Transverse colon (tissue), 4 donors: ENCODE data around the gene NT5DC4. TPM values are rescaled to one million over a fixed set of nuclear protein-coding genes. Genes with fewer than 3 reads are reported as not detected.

Experiments used
- DNase-seq: peaks from one replicate; pipeline ENCODE4 v3.0.0-alpha.2; 2019
- H3K27ac ChIP-seq, 4 donors: fragments of 200-600 bp; sonication (generic); 2 replicates each; pipeline ENCODE4 v1.5.1; 2016 to 2018; ENCODE audit warnings: inconsistent platforms in 4 of 4
- H3K27me3 ChIP-seq: fragments of 200-600 bp; sonication (generic); 2 replicates; pipeline ENCODE4 v1.5.1; 2017; ENCODE audit warnings: inconsistent platforms
- H3K36me3 ChIP-seq, 4 donors: fragments of 200-600 bp; sonication (generic); 2 replicates each; pipeline ENCODE4 v1.5.1; 2017 to 2019; ENCODE audit warnings: inconsistent platforms in 4 of 4
- H3K4me1 ChIP-seq, 4 donors: fragments of 200-600 bp; sonication (generic); 2 replicates each; pipeline ENCODE4 v1.5.1; 2017 to 2020; ENCODE audit warnings: inconsistent platforms in 4 of 4
- H3K4me3 ChIP-seq, 4 donors: fragments of 200-600 bp; sonication (generic); 1 replicate in 1 of 4; 2 replicates in 3 of 4; pipeline versions ENCODE4 v1.5.1 to v1.6.1; 2017 to 2019; ENCODE audit warnings: inconsistent platforms in 4 of 4
- H3K9me3 ChIP-seq, 2 donors: fragments of 200-600 bp; sonication (generic); 2 replicates each; pipeline ENCODE4 v1.5.1; 2017 to 2019; ENCODE audit warnings: inconsistent platforms in 2 of 2
- EP300 ChIP-seq: sonication (generic); formaldehyde crosslinking; IDR thresholded peaks from one replicate; pipeline ENCODE4 v1.6.1; 2017; ENCODE audit warnings: antibody characterized with exemption, low read depth
- POLR2A ChIP-seq: fragments of 450-650 bp; IDR thresholded peaks from one replicate; pipeline ENCODE4 v1.6.1; 2016; ENCODE audit warnings: antibody characterized with exemption, mild to moderate bottlenecking, moderate library complexity
- POLR2AphosphoS5 ChIP-seq, 3 donors: sonication (generic); formaldehyde crosslinking; IDR thresholded peaks; one replicate each; pipeline ENCODE4 v1.6.1; 2016; ENCODE audit warnings: antibody characterized with exemption in 3 of 3
- WGBS, 2 donors: methylation state at CpG; one replicate each; pipeline ENCODE4 v1.1.5; 2018; ENCODE audit warnings: low coverage in 1 of 2; 5-methylcytosine and 5-hydroxymethylcytosine counted together
- in situ Hi-C, 4 donors: fragments of 200-750 bp; cut with MboI; loops; one replicate each; pipeline versions ENCODE4 v1.15.0 to v1.15.1; 2017; ENCODE audit warnings: low sequenced_read_pairs in 3 of 4, low pct_ligation_motif_present in 1 of 4, low pct_unique_long_range_greater_than_20kb in 1 of 4
- intact Hi-C: fragments of 100-400 bp; cut with DNase I; formaldehyde crosslinking; loops from one replicate; pipeline ENCODE4 v1.15.1; 2023; ENCODE audit warnings: low total_unique reads
- total RNA-seq, 4 donors: library from RNA; depleted of rRNA; stranded (reverse); fragments of >200 nt; gene quantifications; one replicate each; pipeline ENCODE4 v1.1.0, GENCODE V29; 2016
- TF ChIP-seq, protein P1 (sequence below), 5 experiments: fragments of 200-600 bp in 3 of 5; fragments of 450-650 bp in 2 of 5; sonication (generic) in 3 of 5; IDR thresholded peaks; 1 replicate in 2 of 5; 2 replicates in 3 of 5; pipeline ENCODE4 v1.5.1; 2016 to 2017; ENCODE audit warnings: antibody characterized with exemption in 5 of 5, inconsistent platforms in 3 of 5, mild to moderate bottlenecking in 2 of 5, moderate library complexity in 1 of 5

The NT5DC4 gene
- total RNA-seq, 4 donors from 2014 or later: not detected

- 33 to 58% methylated on average over 1 to 10 of the region's 11 CpGs for WGBS, 2 donors
- in situ Hi-C loops: loop anchor here in 3 of 4 donors (10.0 to 25.0 kb wide), 4 partner anchors 104 to 241 kb away; partner anchors contain the start of gene TTL (in 1 of the 3)
- TF ChIP-seq POLR2AphosphoS5 (IDR thresholded peaks at IDR 0.05) (no peak), POLR2A (no peak), EP300 (no peak)
- TF ChIP-seq, protein P1, sequence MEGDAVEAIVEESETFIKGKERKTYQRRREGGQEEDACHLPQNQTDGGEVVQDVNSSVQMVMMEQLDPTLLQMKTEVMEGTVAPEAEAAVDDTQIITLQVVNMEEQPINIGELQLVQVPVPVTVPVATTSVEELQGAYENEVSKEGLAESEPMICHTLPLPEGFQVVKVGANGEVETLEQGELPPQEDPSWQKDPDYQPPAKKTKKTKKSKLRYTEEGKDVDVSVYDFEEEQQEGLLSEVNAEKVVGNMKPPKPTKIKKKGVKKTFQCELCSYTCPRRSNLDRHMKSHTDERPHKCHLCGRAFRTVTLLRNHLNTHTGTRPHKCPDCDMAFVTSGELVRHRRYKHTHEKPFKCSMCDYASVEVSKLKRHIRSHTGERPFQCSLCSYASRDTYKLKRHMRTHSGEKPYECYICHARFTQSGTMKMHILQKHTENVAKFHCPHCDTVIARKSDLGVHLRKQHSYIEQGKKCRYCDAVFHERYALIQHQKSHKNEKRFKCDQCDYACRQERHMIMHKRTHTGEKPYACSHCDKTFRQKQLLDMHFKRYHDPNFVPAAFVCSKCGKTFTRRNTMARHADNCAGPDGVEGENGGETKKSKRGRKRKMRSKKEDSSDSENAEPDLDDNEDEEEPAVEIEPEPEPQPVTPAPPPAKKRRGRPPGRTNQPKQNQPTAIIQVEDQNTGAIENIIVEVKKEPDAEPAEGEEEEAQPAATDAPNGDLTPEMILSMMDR (IDR thresholded peaks at IDR 0.05): no peak
Observed at GRCh38 chr2:112728378-112729175, 7.8 kb downstream of the NT5DC4 start.

GRCh38 chr2:112730216-112730615, 9.4 kb downstream of the NT5DC4 start:
- Histone ChIP-seq H3K4me1 (peaks cover 2 to 13% (median 6%) of the 10 kb centered on the region in 4 donors), H3K9me3 (no peaks in the 10 kb centered on the region), H3K36me3 (no peaks in the 10 kb centered on the region), H3K27me3 (no peaks in the 10 kb centered on the region), H3K4me3 (no peak overlapping the region), H3K27ac (no peak overlapping the region)
- no peak for DNase-seq
- in situ Hi-C loops: loop anchor here in 2 of 4 donors (10.0 to 25.0 kb wide), 4 partner anchors 118 to 243 kb away; partner anchors contain the start of gene TTL (in 1 of the 2)
- intact Hi-C loops: no loop called here
- WGBS, 2 donors: 50 to 86% methylated on average over 1 to 8 of the region's 8 CpGs
- TF ChIP-seq, protein P1 (IDR thresholded peaks at IDR 0.05): no peak
- TF ChIP-seq POLR2AphosphoS5 (IDR thresholded peaks at IDR 0.05): no peak
- no peak for TF ChIP-seq POLR2A
- TF ChIP-seq EP300: no peak

More at GRCh38 chr2:112728378-112729175, 7.8 kb downstream of the NT5DC4 start:
- H3K36me3 ChIP-seq: no peaks in the 10 kb centered on the region
- DNase-seq: no peak
- no peaks in the 10 kb centered on the region for H3K27me3 ChIP-seq
- intact Hi-C loops: loop anchor here (2.0 kb wide), 1 partner anchor 102 kb away; no protein-coding TSS in a partner anchor
- peaks cover under 1 to 3% (median 3%) of the 10 kb centered on the region in 4 donors for H3K4me1 ChIP-seq
- no peaks in the 10 kb centered on the region for H3K9me3 ChIP-seq
- H3K27ac ChIP-seq: no peak overlapping the region
- no peak overlapping the region for H3K4me3 ChIP-seq

DNA sequence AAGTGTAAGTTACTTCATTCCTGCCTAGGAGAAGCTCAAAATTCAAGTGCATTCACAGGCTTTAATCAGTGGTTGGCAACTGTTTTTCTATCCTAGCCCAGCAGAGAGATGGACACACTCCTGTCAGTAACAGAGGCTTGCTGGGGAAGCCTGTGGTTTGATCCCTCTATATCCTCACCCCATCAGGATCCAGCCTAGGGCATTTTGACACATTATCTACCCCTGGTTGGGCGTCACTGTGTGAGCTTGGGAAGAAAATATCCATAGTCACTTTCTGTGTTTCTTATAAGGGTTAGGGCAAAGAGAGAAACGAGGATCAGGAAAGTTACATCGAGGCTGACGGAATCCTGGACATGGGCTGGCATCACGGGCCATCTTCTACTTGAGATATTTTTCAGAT, 10.0 kb downstream of the NT5DC4 start:
- Histone ChIP-seq H3K27ac (no peak overlapping the region), H3K4me1 (peaks cover 2 to 13% (median 6%) of the 10 kb centered on the region in 4 donors), H3K9me3 (no peaks in the 10 kb centered on the region), H3K4me3 (no peak overlapping the region), H3K36me3 (no peaks in the 10 kb centered on the region), H3K27me3 (no peaks in the 10 kb centered on the region)
- in situ Hi-C loops (loop anchor here in 2 of 4 donors (10.0 to 25.0 kb wide), 4 partner anchors 118 to 243 kb away; partner anchors contain the start of gene TTL (in 1 of the 2)), intact Hi-C loops (no loop called here)
- DNase-seq: no peak
- WGBS, 2 donors: 67 to 89% methylated on average over 5 of the region's 5 CpGs
- TF ChIP-seq POLR2A (no peak), EP300 (no peak), POLR2AphosphoS5 (IDR thresholded peaks at IDR 0.05) (no peak)
- TF ChIP-seq, protein P1 (IDR thresholded peaks at IDR 0.05): no peak

DNA sequence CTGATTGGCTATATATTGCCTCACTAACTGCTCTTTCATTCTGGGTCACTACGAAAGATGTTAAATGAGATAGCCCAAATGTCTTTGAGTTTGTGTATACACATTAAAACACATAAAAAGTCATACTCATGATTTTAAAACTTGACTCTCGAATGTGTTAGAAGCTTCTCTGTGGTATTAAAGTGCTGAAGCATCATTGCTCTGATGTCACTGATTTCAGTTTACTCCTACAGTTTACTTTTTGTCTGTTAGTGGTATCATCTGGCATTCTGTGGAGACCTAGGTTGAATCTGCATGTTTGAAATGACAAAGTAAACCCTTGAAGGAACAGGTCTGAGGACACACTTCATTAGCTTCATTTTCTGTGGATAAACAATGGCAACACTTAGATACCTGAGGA, 10.7 kb downstream of the NT5DC4 start:
- 75 to 81% methylated on average over 2 of the region's 2 CpGs for WGBS, 2 donors
- Histone ChIP-seq H3K27me3 (no peaks in the 10 kb centered on the region), H3K9me3 (no peaks in the 10 kb centered on the region), H3K4me1 (peaks cover under 1 to 12% (median 5%) of the 10 kb centered on the region in 4 donors), H3K27ac (no peak overlapping the region), H3K36me3 (no peaks in the 10 kb centered on the region), H3K4me3 (no peak overlapping the region)
- TF ChIP-seq EP300 (no peak), POLR2AphosphoS5 (IDR thresholded peaks at IDR 0.05) (no peak), POLR2A (no peak)
- TF ChIP-seq, protein P1 (IDR thresholded peaks at IDR 0.05): no peak
- no peak for DNase-seq
- in situ Hi-C loops: loop anchor here in 2 of 4 donors (10.0 to 25.0 kb wide), 4 partner anchors 119 to 244 kb away; partner anchors contain the start of gene TTL (in 1 of the 2)
- intact Hi-C loops: no loop called here
